Activated T-cell treated with anti-CD3 and anti-CD28 coated beads, Interleukin-2, amount 50 U/mL, for 24 hours (primary cell): Measurements from ENCODE around the gene ZNF451.
A peak's percentile ranks its signal among the peaks of the same experiment; 100 is the strongest.

Source experiments
- DNase-seq: peaks from one replicate; pipeline ENCODE4 v3.0.0-alpha.2; 2020
- H3K27ac Mint-ChIP-seq: 2 replicates; pipeline ENCODE4 v1.8.0; 2020; ENCODE audit warnings: mild to moderate bottlenecking, mixed read lengths
- H3K27me3 Mint-ChIP-seq: 2 replicates; pipeline ENCODE4 v1.8.0; 2020; ENCODE audit warnings: mixed read lengths
- H3K36me3 Mint-ChIP-seq: 2 replicates; pipeline ENCODE4 v1.8.0; 2020; ENCODE audit warnings: low read depth, mixed read lengths
- H3K4me1 Mint-ChIP-seq: 2 replicates; pipeline ENCODE4 v1.8.0; 2020; ENCODE audit warnings: low read depth, mixed read lengths
- H3K4me3 Mint-ChIP-seq: 2 replicates; pipeline ENCODE4 v1.8.0; 2020; ENCODE audit warnings: mild to moderate bottlenecking, moderate library complexity, mixed read lengths
- H3K9me3 Mint-ChIP-seq: 2 replicates; pipeline ENCODE4 v1.8.0; 2020; ENCODE audit warnings: mixed read lengths

Gene ZNF451

GRCh38 chr6:57159127-57159526 is 69.1 kb downstream of the ZNF451 start:
- H3K9me3 Mint-ChIP-seq = peaks cover 7% of the 10 kb centered on the region
- H3K27me3 Mint-ChIP-seq = no peaks in the 10 kb centered on the region
- H3K36me3 Mint-ChIP-seq = peaks cover 81% of the 10 kb centered on the region
- no peak overlapping the region for H3K4me3 Mint-ChIP-seq
- no peak for DNase-seq
- H3K27ac Mint-ChIP-seq = no peak overlapping the region
- peaks cover 10% of the 10 kb centered on the region for H3K4me1 Mint-ChIP-seq

- no peak overlapping the region for H3K4me3 Mint-ChIP-seq
- peaks cover 79% of the 10 kb centered on the region for H3K36me3 Mint-ChIP-seq
- no peak overlapping the region for H3K27ac Mint-ChIP-seq
- no peaks in the 10 kb centered on the region for H3K27me3 Mint-ChIP-seq
- no peak for DNase-seq
- peaks cover 15% of the 10 kb centered on the region for H3K9me3 Mint-ChIP-seq
- H3K4me1 Mint-ChIP-seq = peaks cover 10% of the 10 kb centered on the region
These were observed 72.0 kb downstream of the ZNF451 start for GRCh38 chr6:57162028-57162427.

- Mint-ChIP-seq H3K4me3 (no peak overlapping the region), H3K4me1 (peaks cover 10% of the 10 kb centered on the region), H3K36me3 (peaks cover 79% of the 10 kb centered on the region), H3K27me3 (no peaks in the 10 kb centered on the region), H3K9me3 (peaks cover 15% of the 10 kb centered on the region), H3K27ac (no peak overlapping the region)
- no peak for DNase-seq
These were observed 72.5 kb downstream of the ZNF451 start for GRCh38 chr6:57162516-57162915.

- no peak for DNase-seq
- no peak overlapping the region for H3K27ac Mint-ChIP-seq
- no peaks in the 10 kb centered on the region for H3K27me3 Mint-ChIP-seq
- H3K36me3 Mint-ChIP-seq = peaks cover 71% of the 10 kb centered on the region
- no peak overlapping the region for H3K4me3 Mint-ChIP-seq
- H3K4me1 Mint-ChIP-seq = peaks cover under 1% of the 10 kb centered on the region
- H3K9me3 Mint-ChIP-seq = peaks cover 15% of the 10 kb centered on the region
These were observed 74.0 kb downstream of the ZNF451 start for GRCh38 chr6:57163956-57164355.

GRCh38 chr6:57165080-57165479 is 75.1 kb downstream of the ZNF451 start:
- H3K27me3 Mint-ChIP-seq = no peaks in the 10 kb centered on the region
- H3K36me3 Mint-ChIP-seq = peaks cover 73% of the 10 kb centered on the region
- DNase-seq = no peak
- H3K4me3 Mint-ChIP-seq = no peak overlapping the region
- no peaks in the 10 kb centered on the region for H3K4me1 Mint-ChIP-seq
- peaks cover 15% of the 10 kb centered on the region for H3K9me3 Mint-ChIP-seq
- no peak overlapping the region for H3K27ac Mint-ChIP-seq

GRCh38 chr6:57172136-57173055 is 82.4 kb downstream of the ZNF451 start, which contains the start of gene BAG2:
Gene BAG2, plus strand, starts transcription at chr6:57172326. Its CDS starts 372 bp downstream, at chr6:57172698.
- Mint-ChIP-seq H3K4me3 (peak within 1 kb of the TSS; percentile 89), H3K9me3 (no peaks in the 10 kb centered on the region), H3K36me3 (peaks cover 48% of the 10 kb centered on the region), H3K27ac (peak within 1 kb of the TSS; percentile 95), H3K4me1 (peaks cover 42% of the 10 kb centered on the region), H3K27me3 (no peaks in the 10 kb centered on the region)
- peak; percentile 93 for DNase-seq

- Mint-ChIP-seq H3K4me1 (peaks cover 46% of the 10 kb centered on the region), H3K4me3 (peak overlapping the region; percentile 89), H3K9me3 (no peaks in the 10 kb centered on the region), H3K27me3 (no peaks in the 10 kb centered on the region), H3K27ac (peak overlapping the region; percentile 95), H3K36me3 (peaks cover 44% of the 10 kb centered on the region)
- peak; percentile 46 for DNase-seq
These were observed 83.3 kb downstream of the ZNF451 start for GRCh38 chr6:57173056-57173885.

- peaks cover 45% of the 10 kb centered on the region for H3K36me3 Mint-ChIP-seq
- peak overlapping the region; percentile 89 for H3K4me3 Mint-ChIP-seq
- peak overlapping the region; percentile 95 for H3K27ac Mint-ChIP-seq
- no peaks in the 10 kb centered on the region for H3K9me3 Mint-ChIP-seq
- no peaks in the 10 kb centered on the region for H3K27me3 Mint-ChIP-seq
- DNase-seq = no peak
- H3K4me1 Mint-ChIP-seq = peaks cover 49% of the 10 kb centered on the region
These were observed 84.0 kb downstream of the ZNF451 start for GRCh38 chr6:57173886-57174510.

GRCh38 chr6:57174511-57174907 is 84.5 kb downstream of the ZNF451 start:
- Mint-ChIP-seq H3K9me3 (no peaks in the 10 kb centered on the region), H3K4me3 (peak overlapping the region; percentile 89), H3K4me1 (peaks cover 51% of the 10 kb centered on the region), H3K27me3 (no peaks in the 10 kb centered on the region), H3K36me3 (peaks cover 46% of the 10 kb centered on the region), H3K27ac (no peak overlapping the region)
- no peak for DNase-seq

GRCh38 chr6:57177545-57178265 is 87.7 kb downstream of the ZNF451 start:
- DNase-seq = no peak
- H3K4me1 Mint-ChIP-seq = peaks cover 41% of the 10 kb centered on the region
- no peak overlapping the region for H3K27ac Mint-ChIP-seq
- H3K27me3 Mint-ChIP-seq = no peaks in the 10 kb centered on the region
- H3K36me3 Mint-ChIP-seq = peaks cover 69% of the 10 kb centered on the region
- no peak overlapping the region for H3K4me3 Mint-ChIP-seq
- H3K9me3 Mint-ChIP-seq = no peaks in the 10 kb centered on the region

GRCh38 chr6:57180596-57180995 is 90.6 kb downstream of the ZNF451 start:
- Mint-ChIP-seq H3K4me1 (peaks cover 20% of the 10 kb centered on the region), H3K9me3 (no peaks in the 10 kb centered on the region), H3K27me3 (no peaks in the 10 kb centered on the region), H3K4me3 (no peak overlapping the region), H3K36me3 (peaks cover 68% of the 10 kb centered on the region), H3K27ac (no peak overlapping the region)
- DNase-seq = no peak

GRCh38 chr6:57182017-57182432 is 92.0 kb downstream of the ZNF451 start:
- Mint-ChIP-seq H3K9me3 (no peaks in the 10 kb centered on the region), H3K4me1 (peaks cover 10% of the 10 kb centered on the region), H3K36me3 (peaks cover 70% of the 10 kb centered on the region), H3K4me3 (no peak overlapping the region), H3K27me3 (no peaks in the 10 kb centered on the region), H3K27ac (peak overlapping the region; percentile 7)
- DNase-seq = no peak

GRCh38 chr6:57183336-57183735 is 93.3 kb downstream of the ZNF451 start:
- Mint-ChIP-seq H3K36me3 (peaks cover 72% of the 10 kb centered on the region), H3K27me3 (no peaks in the 10 kb centered on the region), H3K4me3 (no peak overlapping the region), H3K27ac (no peak overlapping the region), H3K4me1 (peaks cover 6% of the 10 kb centered on the region), H3K9me3 (no peaks in the 10 kb centered on the region)
- no peak for DNase-seq

GRCh38 chr6:57190140-57190539 is 100.2 kb downstream of the ZNF451 start:
- no peak overlapping the region for H3K4me3 Mint-ChIP-seq
- H3K36me3 Mint-ChIP-seq = peaks cover 39% of the 10 kb centered on the region
- H3K27me3 Mint-ChIP-seq = no peaks in the 10 kb centered on the region

More at GRCh38 chr6:57190140-57190539, 100.2 kb downstream of the ZNF451 start:
- Mint-ChIP-seq H3K27ac (no peak overlapping the region), H3K4me1 (no peaks in the 10 kb centered on the region), H3K9me3 (no peaks in the 10 kb centered on the region)
- DNase-seq = no peak
